T-cell (primary cell): ENCODE measurements around the gene SMIM5. TPM values are rescaled to one million over a fixed set of nuclear protein-coding genes. Genes with fewer than 3 reads are reported as not detected.
A peak's percentile ranks its signal among the peaks of the same experiment; 100 is the strongest.

ENCODE experiments used
- ATAC-seq, 4 experiments: fragments of 200-7000 bp in 3 of 4; fragments of 150-1000 bp in 1 of 4; cut with Tn5 transposase; replicated peaks in 1 of 4; 1 replicate in 3 of 4; 2 replicates in 1 of 4; pipeline ENCODE4 v1.10.0; 2021; ENCODE audit warnings: moderate library complexity in 3 of 4, mild to moderate bottlenecking in 2 of 4, moderate number of reproducible peaks in 1 of 4
- CTCF ChIA-PET, 2 donors: fragments of 300-600 bp; sonication (Branson Sonifier 250); formaldehyde crosslinking; loops; one replicate each; lab custom pipeline; 2022; ENCODE audit warnings: antibody characterized with exemption in 2 of 2; lab: Charles Lee
- POLR2A ChIA-PET, 2 donors: fragments of 300-600 bp; sonication (Branson Sonifier 250); formaldehyde crosslinking; loops; one replicate each; lab custom pipeline; 2022; ENCODE audit warnings: antibody characterized with exemption in 2 of 2; lab: Charles Lee
- DNase-seq, 35 experiments: peaks; one replicate each; pipeline versions ENCODE4 v3.0.0 to v3.0.0-alpha.2; 2013 to 2023
- H3K27ac ChIP-seq: one replicate; pipeline ENCODE4 v1.5.1; 2013; ENCODE audit warnings: low read length
- H3K27me3 ChIP-seq, 2 experiments: replicated peaks in 1 of 2; 1 replicate in 1 of 2; 2 replicates in 1 of 2; pipeline versions ENCODE4 v1.6.1 to v1.7.0; 2013; ENCODE audit warnings: low read length in 1 of 2, mixed read lengths in 1 of 2; ENCODE audit not compliant: control insufficient read depth in 2 of 2, insufficient read depth in 2 of 2; ENCODE audit errors: extremely low read depth in 1 of 2
- H3K36me3 ChIP-seq, 2 donors: 1 replicate in 1 of 2; 2 replicates in 1 of 2; pipeline versions ENCODE4 v1.6.1 to v1.7.0; 2013; ENCODE audit warnings: low read length in 1 of 2; ENCODE audit not compliant: control insufficient read depth in 2 of 2, insufficient read depth in 1 of 2; ENCODE audit errors: extremely low read depth in 1 of 2
- H3K4me1 ChIP-seq, 2 experiments: 1 replicate in 1 of 2; 2 replicates in 1 of 2; pipeline versions ENCODE4 v1.6.1 to v1.7.0; 2013; ENCODE audit warnings: low read length in 2 of 2, mixed read lengths in 1 of 2; ENCODE audit not compliant: insufficient read depth in 2 of 2, control insufficient read depth in 1 of 2; ENCODE audit errors: extremely low read depth in 1 of 2
- H3K4me3 ChIP-seq, 2 donors: 1 replicate in 1 of 2; 2 replicates in 1 of 2; pipeline versions ENCODE4 v1.5.1 to v1.7.0; 2013; ENCODE audit warnings: mild to moderate bottlenecking in 2 of 2, low read length in 1 of 2, moderate library complexity in 1 of 2; ENCODE audit not compliant: control insufficient read depth in 1 of 2; ENCODE audit errors: extremely low read depth in 1 of 2
- H3K9me3 ChIP-seq: 2 replicates; pipeline ENCODE4 v1.7.0; 2013
- H3K27ac Mint-ChIP-seq, 2 donors: one replicate each; pipeline ENCODE4 v1.8.0; 2020 to 2021; ENCODE audit warnings: mild to moderate bottlenecking in 2 of 2, mixed read lengths in 2 of 2
- H3K27me3 Mint-ChIP-seq, 2 donors: one replicate each; pipeline ENCODE4 v1.8.0; 2021 to 2022; ENCODE audit warnings: mixed read lengths in 2 of 2
- H3K36me3 Mint-ChIP-seq: one replicate; pipeline ENCODE4 v1.8.0; 2021; ENCODE audit warnings: mixed read lengths
- H3K4me1 Mint-ChIP-seq, 3 donors: one replicate each; pipeline ENCODE4 v1.8.0; 2020 to 2022; ENCODE audit warnings: mixed read lengths in 3 of 3, mild to moderate bottlenecking in 1 of 3
- H3K4me3 Mint-ChIP-seq, 3 donors: one replicate each; pipeline ENCODE4 v1.8.0; 2020 to 2022; ENCODE audit warnings: mild to moderate bottlenecking in 3 of 3, mixed read lengths in 3 of 3, moderate library complexity in 3 of 3
- H3K9me3 Mint-ChIP-seq, 3 donors: one replicate each; pipeline ENCODE4 v1.8.0; 2020 to 2022; ENCODE audit warnings: mixed read lengths in 3 of 3
- WGBS: methylation state at CpG from one replicate; pipeline ENCODE4 v1.1.5; 2013; ENCODE audit warnings: missing lambda C conversion rate; ENCODE audit not compliant: insufficient coverage; 5-methylcytosine and 5-hydroxymethylcytosine counted together
- total RNA-seq, 35 experiments: library from RNA in 6 of 35; stranded (reverse) in 6 of 35; fragments of 120-200 nt in 1 of 35; gene quantifications; one replicate each; pipeline versions ENCODE4 v1.2.1 to v1.2.4 and lab custom pipeline; 2013 to 2026

SMIM5 gene
- total RNA-seq, 5 donors from 2014 or later (not counting 1 experiment from before 2014, with no cell fraction given): 0.35 to 2.2 (median 0.82) TPM

DNA sequence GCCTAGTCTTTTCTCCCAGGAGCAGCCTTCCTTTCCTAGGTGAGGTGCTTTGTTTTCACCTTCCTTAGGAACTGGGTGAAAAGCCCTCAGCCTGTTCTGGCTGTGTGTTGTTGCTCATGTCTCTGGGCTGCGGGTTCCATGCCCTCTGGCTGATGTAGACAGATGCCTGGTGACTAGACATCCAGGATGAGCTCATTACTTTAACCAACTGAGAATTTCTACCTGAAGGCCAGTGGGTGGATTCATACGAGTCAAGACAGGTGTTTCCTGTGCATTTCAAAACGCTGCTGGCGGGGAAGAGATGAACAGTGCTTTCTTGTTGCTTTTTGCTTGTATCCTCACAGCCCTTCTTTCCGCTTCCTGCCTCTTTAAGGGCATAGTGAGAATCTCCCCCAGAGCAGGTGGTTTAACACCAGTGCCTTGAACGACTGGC is 56.2 kb downstream of the SMIM5 start:
- peak; percentile 13 to 77 (median 59) for DNase-seq
- Histone ChIP-seq H3K9me3 (no peaks in the 10 kb centered on the region), H3K27ac (peak overlapping the region; percentile 70), H3K4me1 (peaks cover 32 to 47% of the 10 kb centered on the region in 2 experiments), H3K36me3 (peaks cover 5 to 58% of the 10 kb centered on the region in 2 donors), H3K4me3 (no peak overlapping the region), H3K27me3 (no peaks in the 10 kb centered on the region)
- no peaks in the 10 kb centered on the region for H3K27me3 Mint-ChIP-seq
- no peaks in the 10 kb centered on the region for H3K9me3 Mint-ChIP-seq
- peak; percentile 91 to 97 (median 96) for ATAC-seq
- H3K36me3 Mint-ChIP-seq: peaks cover 11% of the 10 kb centered on the region
- H3K27ac Mint-ChIP-seq: peak overlapping the region; percentile 87 to 89
- WGBS: 20% methylated on average over 3 of the region's 6 CpGs
- H3K4me3 Mint-ChIP-seq: peak overlapping the region in 2 of 3 donors; percentile 39 to 78
- ChIA-PET CTCF (interaction anchor here (0.5 to 1.9 kb wide), 6 partner anchors 23 to 419 kb away, joined by 3 to 10 read pairs (median 3); partner anchors contain the start of genes MIF4GD (in 1 of the 2) and RECQL5 (in 1 of the 2)), POLR2A (interaction anchor here in 1 of 2 donors (0.6 kb wide), 2 partner anchors 23 to 26 kb away, joined by 3 to 14 read pairs; partner anchors contain the start of genes RECQL5 and SAP30BP)
- H3K4me1 Mint-ChIP-seq: peaks cover 55 to 61% (median 56%) of the 10 kb centered on the region in 3 donors

Other genes starting within 250 kb of the SMIM5 start
- 100 to 1,000 TPM; 103 to 133 (median 130) TPM for gene GRB2, start 227.8 kb upstream of the SMIM5 start, total RNA-seq
- 100 to 1,000 TPM in 3 of 5 donors, 10 to 100 TPM in 2; 78.5 to 125 (median 105) TPM for gene TMEM94, start 176.8 kb upstream of the SMIM5 start, total RNA-seq
- gene CASKIN2, start 117.9 kb upstream of the SMIM5 start, total RNA-seq: under 1 TPM; 0.28 to 0.88 (median 0.85) TPM
- 10 to 100 TPM; 54.9 to 94.7 (median 67.6) TPM for gene TSEN54, start 116.9 kb upstream of the SMIM5 start, total RNA-seq
- gene LLGL2, start 107.7 kb upstream of the SMIM5 start, total RNA-seq: 10 to 100 TPM; 31.2 to 75.7 (median 53.4) TPM
- gene MYO15B, start 45.6 kb upstream of the SMIM5 start, total RNA-seq: 100 to 1,000 TPM; 171 to 382 (median 273) TPM
- gene RECQL5, start 33.7 kb downstream of the SMIM5 start, total RNA-seq: 10 to 100 TPM; 38.0 to 75.0 (median 61.9) TPM
- gene SAP30BP, start 33.9 kb downstream of the SMIM5 start, total RNA-seq: 100 to 1,000 TPM; 124 to 191 (median 128) TPM
- 1 to 10 TPM in 4 of 5 donors, under 1 TPM in 1; 0.68 to 1.6 (median 1.5) TPM for gene ITGB4, start 88.0 kb downstream of the SMIM5 start, total RNA-seq
- gene GALK1, start 131.8 kb downstream of the SMIM5 start, total RNA-seq: 10 to 100 TPM in 4 of 5 donors, 1 to 10 TPM in 1; 8.4 to 35.7 (median 26.7) TPM
- gene UNK, start 151.4 kb downstream of the SMIM5 start, total RNA-seq: 10 to 100 TPM; 37.1 to 50.3 (median 39.2) TPM
- gene UNC13D, start 211.0 kb downstream of the SMIM5 start, total RNA-seq: 100 to 1,000 TPM; 148 to 191 (median 180) TPM
- 100 to 1,000 TPM in 3 of 5 donors, 10 to 100 TPM in 2; 91.4 to 158 (median 138) TPM for gene WBP2, start 221.9 kb downstream of the SMIM5 start, total RNA-seq
- 10 to 100 TPM in 3 of 5 donors, 1 to 10 TPM in 2; 2.6 to 24.6 (median 18.3) TPM for gene TRIM47, start 245.1 kb downstream of the SMIM5 start, total RNA-seq